NCI-H1105 (cell line): ENCODE results near the gene PTBP3.
A peak's percentile ranks its signal among the peaks of the same experiment; 100 is the strongest.
"Not testable (repeated sequence)": the region's sequence is repeated elsewhere in the genome, so short reads cannot be mapped to it uniquely, and the experiment has no call there.

Experiments used
- DNase-seq: peaks from one replicate; lab custom pipeline; 2025; lab: John Stamatoyannopoulos, UW

PTBP3 gene

GRCh38 chr9:112203536-112203935 lies 129.9 kb downstream of the PTBP3 start:
- DNase-seq, result no peak

GRCh38 chr9:112200711-112201110 lies 132.7 kb downstream of the PTBP3 start:
- DNase-seq, result no peak

- no peak for DNase-seq
These were observed 134.8 kb downstream of the PTBP3 start for GRCh38 chr9:112198646-112199045.

GRCh38 chr9:112194969-112195431 lies 138.4 kb downstream of the PTBP3 start:
- no peak for DNase-seq

- no peak for DNase-seq
These were observed 139.7 kb downstream of the PTBP3 start for GRCh38 chr9:112193572-112194288.

GRCh38 chr9:112190320-112190719 lies 143.1 kb downstream of the PTBP3 start:
- not testable (repeated sequence) for DNase-seq

- no peak for DNase-seq
These were observed 144.5 kb downstream of the PTBP3 start for GRCh38 chr9:112188884-112189283.

GRCh38 chr9:112187404-112187803 lies 146.0 kb downstream of the PTBP3 start:
- no peak for DNase-seq

- DNase-seq, result no peak
These were observed 146.7 kb downstream of the PTBP3 start for GRCh38 chr9:112186695-112187094.

- DNase-seq, result no peak
These were observed 148.5 kb downstream of the PTBP3 start for GRCh38 chr9:112184946-112185345.

GRCh38 chr9:112184221-112184620 lies 149.2 kb downstream of the PTBP3 start:
- no peak for DNase-seq

GRCh38 chr9:112180387-112180881 lies 153.0 kb downstream of the PTBP3 start:
- DNase-seq, result no peak

GRCh38 chr9:112179816-112180215 lies 153.6 kb downstream of the PTBP3 start:
- no peak for DNase-seq

GRCh38 chr9:112176524-112176923 lies 156.9 kb downstream of the PTBP3 start:
- DNase-seq, result no peak

GRCh38 chr9:112175796-112176315 lies 157.6 kb downstream of the PTBP3 start:
- no peak for DNase-seq

- DNase-seq, result peak; percentile 36
These were observed 158.2 kb downstream of the PTBP3 start, which contains the start of gene SUSD1 for GRCh38 chr9:112174965-112175795. SUSD1 (minus strand) TSS chr9:112175297; CDS start chr9:112175235, 62 bp downstream.

- DNase-seq, result peak; percentile 39
These were observed 159.0 kb downstream of the PTBP3 start for GRCh38 chr9:112174222-112174964.

GRCh38 chr9:112173489-112174221 lies 159.8 kb downstream of the PTBP3 start:
- no peak for DNase-seq

GRCh38 chr9:112170968-112171367 lies 162.5 kb downstream of the PTBP3 start:
- DNase-seq, result no peak

- DNase-seq, result no peak
These were observed 163.2 kb downstream of the PTBP3 start for GRCh38 chr9:112170235-112170634.

GRCh38 chr9:112169368-112169767 lies 164.1 kb downstream of the PTBP3 start:
- no peak for DNase-seq
